PC-9 (cell line): ENCODE results near the gene BCAS3. TPM values are rescaled to one million over a fixed set of nuclear protein-coding genes. Genes with fewer than 3 reads are reported as not detected.

Experiments used
- BruUV-seq: library from RNA; stranded (reverse); fragments of 400-500 nt; replicated peaks from 2 replicates; lab custom pipeline; 2021; lab: Mats Ljungman, UMichigan
- CTCF ChIA-PET: fragments of 300-600 bp; sonication (Branson Sonifier 250); formaldehyde crosslinking; loops from one replicate; lab custom pipeline; 2022; ENCODE audit warnings: antibody characterized with exemption; lab: Charles Lee
- POLR2A ChIA-PET: fragments of 300-600 bp; sonication (Branson Sonifier 250); formaldehyde crosslinking; loops from one replicate; lab custom pipeline; 2022; ENCODE audit warnings: antibody characterized with exemption; ENCODE audit not compliant: unreplicated experiment; lab: Charles Lee
- DNase-seq, 2 experiments: peaks; one replicate each; pipeline versions ENCODE4 v3.0.0 to v3.0.0-alpha.2; 2015 to 2022; ENCODE audit warnings: mixed read lengths in 1 of 2
- H2AFZ ChIP-seq: fragments of 200-600 bp; sonication (generic); 2 replicates; pipeline ENCODE4 v1.8.1; 2017; ENCODE audit warnings: antibody characterized with exemption
- H3F3A ChIP-seq: fragments of 200-600 bp; sonication (generic); 2 replicates; pipeline ENCODE4 v1.8.1; 2017; ENCODE audit warnings: antibody characterized with exemption, mild to moderate bottlenecking, low read depth; ENCODE audit not compliant: insufficient read depth
- H3K27ac ChIP-seq: fragments of 200-600 bp; sonication (generic); 2 replicates; pipeline ENCODE4 v1.6.1; 2016; ENCODE audit warnings: mixed run types
- H3K27me3 ChIP-seq: fragments of 200-600 bp; sonication (generic); 2 replicates; pipeline ENCODE4 v1.6.1; 2016; ENCODE audit warnings: low read depth, mixed run types; ENCODE audit not compliant: insufficient read depth
- H3K36me3 ChIP-seq: fragments of 200-600 bp; sonication (generic); 2 replicates; pipeline ENCODE4 v1.6.1; 2016; ENCODE audit warnings: low read depth, mixed run types
- H3K4me1 ChIP-seq: fragments of 200-600 bp; sonication (generic); replicated peaks from 2 replicates; pipeline ENCODE4 v1.6.1; 2016; ENCODE audit warnings: mixed run types; ENCODE audit not compliant: insufficient read depth
- H3K4me2 ChIP-seq: fragments of 200-600 bp; sonication (generic); 2 replicates; pipeline ENCODE4 v1.6.1; 2017; ENCODE audit warnings: mixed run types
- H3K4me3 ChIP-seq: fragments of 200-600 bp; sonication (generic); 2 replicates; pipeline ENCODE4 v1.6.1; 2016; ENCODE audit warnings: mixed run types
- H3K79me2 ChIP-seq: fragments of 200-600 bp; sonication (generic); 2 replicates; pipeline ENCODE4 v1.6.1; 2017; ENCODE audit warnings: low read depth, mixed run types
- H3K9me2 ChIP-seq: fragments of 200-600 bp; sonication (generic); 2 replicates; pipeline ENCODE4 v1.8.1; 2017; ENCODE audit warnings: mild to moderate bottlenecking; ENCODE audit not compliant: insufficient read depth
- H3K9me3 ChIP-seq: fragments of 200-600 bp; sonication (generic); 2 replicates; pipeline ENCODE4 v1.8.1; 2016; ENCODE audit warnings: low read depth; ENCODE audit not compliant: insufficient read depth
- H4K20me1 ChIP-seq: fragments of 200-600 bp; sonication (generic); 2 replicates; pipeline ENCODE4 v1.8.1; 2017; ENCODE audit not compliant: insufficient read depth
- CTCF ChIP-seq: fragments of 200-600 bp; sonication (generic); conservative IDR thresholded peaks from 2 replicates; pipeline ENCODE4 v1.6.1; 2017; ENCODE audit warnings: mixed run types, antibody characterized with exemption, mild to moderate bottlenecking, moderate library complexity
- EZH2 ChIP-seq: fragments of 200-600 bp; sonication (generic); IDR thresholded peaks from 2 replicates; pipeline ENCODE4 v1.8.0; 2017; ENCODE audit warnings: antibody characterized with exemption, low read depth
- intact Hi-C: fragments of 100-400 bp; cut with micrococcal nuclease; formaldehyde crosslinking; loops from one replicate; pipeline ENCODE4 v1.10.0; 2022; ENCODE audit not compliant: unreplicated experiment
- total RNA-seq: library from RNA; stranded (reverse); gene quantifications from 2 replicates; pipeline ENCODE4 v1.2.3, GENCODE V29; 2021

BCAS3 gene
- total RNA-seq, 1 experiment from 2014 or later = 26.0 TPM

DNA sequence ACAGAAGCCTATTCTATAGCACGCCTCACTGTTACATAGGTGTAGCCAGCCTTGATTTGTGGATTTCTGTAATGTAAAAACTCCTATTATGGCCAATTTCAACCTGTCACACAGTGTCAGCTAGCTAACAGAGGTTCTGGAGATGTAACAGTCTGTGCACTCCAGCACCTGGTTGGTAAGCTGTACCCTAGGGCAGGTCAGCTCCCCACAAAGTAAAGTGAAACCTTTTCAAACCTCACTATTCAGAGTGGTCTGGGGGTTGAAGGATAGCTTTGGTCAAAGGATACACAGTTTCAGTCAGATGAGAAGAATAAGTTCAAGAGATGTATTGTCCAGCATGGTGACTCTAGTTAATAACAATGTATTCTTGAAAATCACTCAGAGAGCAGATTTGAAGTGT is 693.5 kb downstream of the BCAS3 start:
- no peaks in the 10 kb centered on the region for H3K79me2 ChIP-seq
- H2AFZ ChIP-seq = no peak overlapping the region
- no peak overlapping the region for H3K27ac ChIP-seq
- H3K9me2 ChIP-seq = no peaks in the 10 kb centered on the region
- no peaks in the 10 kb centered on the region for H3K27me3 ChIP-seq
- intact Hi-C loops = no loop called here
- TF ChIP-seq CTCF = no peak
- no peak for TF ChIP-seq EZH2
- POLR2A ChIA-PET = no interaction called here
- H3K4me2 ChIP-seq = no peak overlapping the region
- no peak overlapping the region for H3K4me3 ChIP-seq
- no peaks in the 10 kb centered on the region for H3K36me3 ChIP-seq
- BruUV-seq = no TSS peak
- no peaks in the 10 kb centered on the region for H3K4me1 ChIP-seq
- H3F3A ChIP-seq = no peaks in the 10 kb centered on the region
- no peaks in the 10 kb centered on the region for H4K20me1 ChIP-seq
- no peak for DNase-seq
- CTCF ChIA-PET = no interaction called here
- H3K9me3 ChIP-seq = no peaks in the 10 kb centered on the region

GRCh38 chr17:61371606-61372005 is 694.0 kb downstream of the BCAS3 start:
- Histone ChIP-seq H3K9me3 (no peaks in the 10 kb centered on the region), H3K79me2 (no peaks in the 10 kb centered on the region), H3K4me2 (no peak overlapping the region), H3K4me3 (no peak overlapping the region), H3K9me2 (no peaks in the 10 kb centered on the region), H3K36me3 (no peaks in the 10 kb centered on the region), H2AFZ (no peak overlapping the region), H4K20me1 (no peaks in the 10 kb centered on the region), H3F3A (no peaks in the 10 kb centered on the region), H3K27ac (no peak overlapping the region), H3K27me3 (no peaks in the 10 kb centered on the region), H3K4me1 (no peaks in the 10 kb centered on the region)
- CTCF ChIA-PET = no interaction called here
- BruUV-seq = no TSS peak
- TF ChIP-seq CTCF (no peak), EZH2 (no peak)
- POLR2A ChIA-PET = no interaction called here
- intact Hi-C loops = no loop called here
- no peak for DNase-seq

- ChIA-PET CTCF (no interaction called here), POLR2A (no interaction called here)
- no peak overlapping the region for H3K27ac ChIP-seq
- H3K27me3 ChIP-seq = no peaks in the 10 kb centered on the region
- H3K9me3 ChIP-seq = no peaks in the 10 kb centered on the region
- DNase-seq = no peak
- H3K4me1 ChIP-seq = no peaks in the 10 kb centered on the region
- no peaks in the 10 kb centered on the region for H3K9me2 ChIP-seq
- intact Hi-C loops = no loop called here
- H3K79me2 ChIP-seq = no peaks in the 10 kb centered on the region
- no peaks in the 10 kb centered on the region for H3F3A ChIP-seq
- no peak overlapping the region for H3K4me2 ChIP-seq
- H3K36me3 ChIP-seq = no peaks in the 10 kb centered on the region
- no peak overlapping the region for H3K4me3 ChIP-seq
- H2AFZ ChIP-seq = no peak overlapping the region
- H4K20me1 ChIP-seq = no peaks in the 10 kb centered on the region
- no TSS peak for BruUV-seq
- TF ChIP-seq EZH2 (no peak), CTCF (no peak)
Measured at GRCh38 chr17:61372436-61372835, 694.8 kb downstream of the BCAS3 start.
